Measurements from ENCODE around the gene GDE1. TPM values are rescaled to one million over a fixed set of nuclear protein-coding genes. Genes with fewer than 3 reads are reported as not detected.

The GDE1 gene
- total RNA-seq, 1 experiment from 2014 or later: 48.6 TPM

DNA sequence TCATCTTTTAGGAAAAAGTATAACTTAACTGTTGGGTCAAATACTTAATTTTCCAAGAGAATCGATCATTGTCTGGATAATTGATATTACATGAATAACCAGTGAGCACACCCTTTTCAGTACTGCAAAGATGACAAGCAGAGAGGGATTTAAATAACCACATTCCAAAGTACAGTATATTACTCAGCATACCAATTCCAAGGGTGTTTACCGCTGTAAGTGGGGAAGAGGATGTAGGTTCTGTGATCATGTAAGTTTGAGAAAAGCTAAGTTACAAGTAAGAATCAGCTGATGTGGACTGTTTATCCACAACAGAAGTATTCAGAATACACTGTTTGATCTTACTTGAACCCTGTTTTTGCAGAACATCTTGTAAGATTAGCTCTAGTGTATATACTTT, 6.1 kb downstream of the GDE1 start:
- H3K36me3 Mint-ChIP-seq (ENCODE audit: insufficient read depth in 1 of 3, low read depth in 3 of 3): peaks cover 34 to 60% (median 52%) of the 10 kb centered on the region in 3 experiments

More for the DNA sequence above, 6.1 kb downstream of the GDE1 start:
- Histone ChIP-seq H2BK5ac (ENCODE audit: insufficient read length, low read length) (no peak overlapping the region), H2BK120ac (ENCODE audit: low read depth, low read length, poor library complexity, severe bottlenecking) (no peak overlapping the region), H3K9me3 (ENCODE audit: control insufficient read depth, low read depth, low read length) (no peaks in the 10 kb centered on the region), H2BK20ac (ENCODE audit: low read depth, low read length, poor library complexity, severe bottlenecking) (no peak overlapping the region), H3K14ac (ENCODE audit: insufficient read depth, low read length) (no peak overlapping the region), H3K4me1 (ENCODE audit: insufficient read depth, low read length) (no peaks in the 10 kb centered on the region), H4K8ac (replicated peaks; ENCODE audit: insufficient read length, low read depth, low read length) (no peak overlapping the region), H4K5ac (ENCODE audit: insufficient read length, low read depth, low read length) (no peak overlapping the region), H2AK5ac (ENCODE audit: insufficient read length, low read length) (no peak overlapping the region), H4K91ac (ENCODE audit: insufficient read length, low read depth, low read length) (no peak overlapping the region), H2BK15ac (ENCODE audit: low read depth, low read length) (no peak overlapping the region), H3K18ac (ENCODE audit: insufficient read length, low read depth, low read length) (no peak overlapping the region), H3K79me1 (ENCODE audit: insufficient read depth, low read depth, low read length, poor library complexity, severe bottlenecking) (no peaks in the 10 kb centered on the region), H3K23me2 (ENCODE audit: insufficient read length, low read depth, low read length, poor library complexity, severe bottlenecking) (peaks cover 1% of the 10 kb centered on the region), H3K79me2 (ENCODE audit: insufficient read depth, low read length) (peaks cover 3% of the 10 kb centered on the region; the same call in 1 of the 2 replicates), H3T11ph (ENCODE audit: low read length) (no peak overlapping the region), H3K27me3 (ENCODE audit: insufficient read depth, low read length) (no peaks in the 10 kb centered on the region), H3K27ac (ENCODE audit: insufficient read length, low read depth, low read length) (no peak overlapping the region), H3K4me2 (ENCODE audit: insufficient read depth, insufficient read length, low read length) (no peak overlapping the region), H3K56ac (ENCODE audit: insufficient read length, low read depth, low read length) (no peak overlapping the region), H2AFZ (ENCODE audit: low read length) (no peak overlapping the region), H3K4ac (ENCODE audit: low read depth, low read length) (no peak overlapping the region), H3K23ac (ENCODE audit: insufficient read length, low read depth, low read length) (no peak overlapping the region), H2BK12ac (ENCODE audit: insufficient read length, low read depth, low read length) (no peak overlapping the region), H4K20me1 (ENCODE audit: control insufficient read depth, insufficient read depth, insufficient read length) (no peaks in the 10 kb centered on the region), H3K9ac (ENCODE audit: extremely low read depth, insufficient read length, low read length) (no peak overlapping the region)
- Mint-ChIP-seq H3K4me1 (peaks cover 10 to 12% of the 10 kb centered on the region in 2 experiments), H3K27ac (no peak overlapping the region), H3K27me3 (ENCODE audit: low read depth) (no peaks in the 10 kb centered on the region), H3K4me3 (no peak overlapping the region), H3K9me3 (no peaks in the 10 kb centered on the region)
- WGBS (ENCODE audit: extremely low coverage, insufficient read length, low lambda C conversion rate): no CpG with 5 or more reads among the region's 2 CpGs
- TF ChIP-seq, protein P1, sequence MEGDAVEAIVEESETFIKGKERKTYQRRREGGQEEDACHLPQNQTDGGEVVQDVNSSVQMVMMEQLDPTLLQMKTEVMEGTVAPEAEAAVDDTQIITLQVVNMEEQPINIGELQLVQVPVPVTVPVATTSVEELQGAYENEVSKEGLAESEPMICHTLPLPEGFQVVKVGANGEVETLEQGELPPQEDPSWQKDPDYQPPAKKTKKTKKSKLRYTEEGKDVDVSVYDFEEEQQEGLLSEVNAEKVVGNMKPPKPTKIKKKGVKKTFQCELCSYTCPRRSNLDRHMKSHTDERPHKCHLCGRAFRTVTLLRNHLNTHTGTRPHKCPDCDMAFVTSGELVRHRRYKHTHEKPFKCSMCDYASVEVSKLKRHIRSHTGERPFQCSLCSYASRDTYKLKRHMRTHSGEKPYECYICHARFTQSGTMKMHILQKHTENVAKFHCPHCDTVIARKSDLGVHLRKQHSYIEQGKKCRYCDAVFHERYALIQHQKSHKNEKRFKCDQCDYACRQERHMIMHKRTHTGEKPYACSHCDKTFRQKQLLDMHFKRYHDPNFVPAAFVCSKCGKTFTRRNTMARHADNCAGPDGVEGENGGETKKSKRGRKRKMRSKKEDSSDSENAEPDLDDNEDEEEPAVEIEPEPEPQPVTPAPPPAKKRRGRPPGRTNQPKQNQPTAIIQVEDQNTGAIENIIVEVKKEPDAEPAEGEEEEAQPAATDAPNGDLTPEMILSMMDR (conservative IDR thresholded peaks at IDR 0.05): no peak
- no peak for DNase-seq
